Measurements from ENCODE around the gene URGCP.

Gene URGCP
- long read RNA-seq, donor 1, full-length matches to known transcripts = 5 of 5 reads
- long read RNA-seq, donor 1, partial matches to known transcripts = 0 of 5 reads
- long read RNA-seq, donor 1, other reads (novel, unspliced or antisense) = 0 of 5 reads
- long read RNA-seq, donor 2, full-length matches to known transcripts = 7 of 7 reads
- long read RNA-seq, donor 2, partial matches to known transcripts = 0 of 7 reads
- long read RNA-seq, donor 2, other reads (novel, unspliced or antisense) = 0 of 7 reads
- long read RNA-seq, donor 3, full-length matches to known transcripts = 5 of 5 reads
- long read RNA-seq, donor 3, partial matches to known transcripts = 0 of 5 reads
- long read RNA-seq, donor 3, other reads (novel, unspliced or antisense) = 0 of 5 reads
- long read RNA-seq, donor 4, full-length matches to known transcripts = 15 of 22 reads
- long read RNA-seq, donor 4, partial matches to known transcripts = 0 of 22 reads
- long read RNA-seq, donor 4, other reads (novel, unspliced or antisense) = 7 of 22 reads
- long read RNA-seq, donor 5, full-length matches to known transcripts = 5 of 5 reads
- long read RNA-seq, donor 5, partial matches to known transcripts = 0 of 5 reads
- long read RNA-seq, donor 5, other reads (novel, unspliced or antisense) = 0 of 5 reads
- long read RNA-seq, donor 6, full-length matches to known transcripts = 5 of 19 reads
- long read RNA-seq, donor 6, partial matches to known transcripts = 14 of 19 reads
- long read RNA-seq, donor 6, other reads (novel, unspliced or antisense) = 0 of 19 reads
- long read RNA-seq, donor 7, full-length matches to known transcripts = 12 of 12 reads
- long read RNA-seq, donor 7, partial matches to known transcripts = 0 of 12 reads
- long read RNA-seq, donor 7, other reads (novel, unspliced or antisense) = 0 of 12 reads
- long read RNA-seq, donor 8, full-length matches to known transcripts = 9 of 9 reads
- long read RNA-seq, donor 8, partial matches to known transcripts = 0 of 9 reads
- long read RNA-seq, donor 8, other reads (novel, unspliced or antisense) = 0 of 9 reads

GRCh38 chr7:43906331-43907010 is at the start of gene URGCP:
Gene URGCP, minus strand, starts transcription at chr7:43906596. Its CDS starts 21 bp downstream, at chr7:43906575.
- DNase-seq = peak; percentile 57

GRCh38 chr7:43956027-43956426 is 49.6 kb upstream of the URGCP start:
- DNase-seq = no peak

- no peak for DNase-seq
Measured at GRCh38 chr7:43954524-43955228, 48.3 kb upstream of the URGCP start.

GRCh38 chr7:43953071-43953470 is 46.7 kb upstream of the URGCP start:
- DNase-seq = no peak

GRCh38 chr7:43952028-43952427 is 45.6 kb upstream of the URGCP start:
- DNase-seq = no peak

- DNase-seq = no peak
Measured at GRCh38 chr7:43944286-43944685, 37.9 kb upstream of the URGCP start.

- no peak for DNase-seq
Measured at GRCh38 chr7:43943417-43944187, 37.2 kb upstream of the URGCP start.

GRCh38 chr7:43942997-43943396 is 36.6 kb upstream of the URGCP start:
- DNase-seq = no peak

- DNase-seq = no peak
Measured at GRCh38 chr7:43942250-43942649, 35.9 kb upstream of the URGCP start.

- DNase-seq = no peak
Measured at GRCh38 chr7:43938892-43939482, 32.6 kb upstream of the URGCP start.

- no peak for DNase-seq
Measured at GRCh38 chr7:43937444-43937843, 31.0 kb upstream of the URGCP start.

GRCh38 chr7:43933902-43934560 is 27.6 kb upstream of the URGCP start:
- no peak for DNase-seq

GRCh38 chr7:43931346-43931745 is 24.9 kb upstream of the URGCP start:
- DNase-seq = no peak

GRCh38 chr7:43929529-43930457 is 23.4 kb upstream of the URGCP start:
- DNase-seq = no peak

- no peak for DNase-seq
Measured at GRCh38 chr7:43927810-43928209, 21.4 kb upstream of the URGCP start.

- DNase-seq = no peak
Measured at GRCh38 chr7:43926798-43927123, 20.4 kb upstream of the URGCP start.

- DNase-seq = peak; percentile 97
Measured at GRCh38 chr7:43925984-43926797, 19.8 kb upstream of the URGCP start, which contains the start of gene UBE2D4. Gene UBE2D4, plus strand, starts transcription at chr7:43926436. Its CDS starts 97 bp downstream, at chr7:43926533.

- DNase-seq = no peak
Measured at GRCh38 chr7:43922726-43923125, 16.3 kb upstream of the URGCP start.

Data from right kidney (tissue), 9 donors.